ENCODE measurements around the gene DGKB.

Gene DGKB

DNA sequence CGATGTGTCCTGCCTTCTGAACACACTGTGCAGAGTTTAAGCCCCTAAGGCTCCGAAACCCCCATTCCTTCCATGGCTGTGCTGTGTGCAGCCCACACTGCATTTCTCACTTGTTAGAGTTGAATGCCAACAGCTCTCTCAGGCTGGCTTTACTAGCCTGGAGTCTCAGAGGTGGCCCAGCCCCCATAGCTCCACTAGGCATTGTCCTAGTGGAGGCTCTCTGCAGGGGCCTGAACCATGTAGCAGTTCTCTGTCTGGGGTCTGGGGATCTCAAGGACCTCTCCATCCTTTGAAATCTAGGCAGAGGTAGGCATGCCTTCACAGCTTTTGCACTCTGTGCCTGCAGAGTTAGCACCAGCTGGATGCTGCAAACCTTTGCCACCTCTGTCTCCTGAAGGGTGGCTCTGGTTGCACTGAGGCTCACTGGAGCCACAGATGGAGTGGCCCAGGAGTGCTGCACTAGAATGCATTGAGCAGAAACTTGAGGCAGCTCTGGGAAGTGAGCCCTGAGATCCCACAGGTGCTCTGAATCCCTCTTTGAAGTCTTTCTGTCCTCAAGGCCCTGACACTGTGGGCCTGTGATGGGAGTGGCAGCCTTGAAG, 301.7 kb downstream of the DGKB start:
- no peak for DNase-seq (ENCODE audit: extremely low read depth in 1 of 2, low read depth in 1 of 2)

DNA sequence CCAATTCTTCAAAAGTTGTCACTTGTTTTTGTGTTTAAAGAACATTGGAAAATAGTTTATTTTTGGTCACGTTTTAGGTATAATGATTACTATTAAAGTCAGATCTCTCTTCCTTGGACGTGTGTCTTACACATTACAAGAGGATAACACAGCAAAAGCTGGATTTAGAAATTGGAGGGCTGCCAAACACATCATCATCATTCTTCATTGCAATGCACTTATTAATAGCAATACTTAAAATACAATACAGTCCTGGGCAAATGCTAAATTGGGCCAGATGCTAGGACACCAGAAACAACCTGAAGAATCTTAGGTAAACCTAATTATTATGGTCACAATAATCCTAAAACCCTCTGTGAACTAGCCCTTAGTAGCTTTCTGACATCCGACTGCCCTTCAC, 303.6 kb downstream of the DGKB start:
- DNase-seq (ENCODE audit: extremely low read depth in 1 of 2, low read depth in 1 of 2): no peak

DNA sequence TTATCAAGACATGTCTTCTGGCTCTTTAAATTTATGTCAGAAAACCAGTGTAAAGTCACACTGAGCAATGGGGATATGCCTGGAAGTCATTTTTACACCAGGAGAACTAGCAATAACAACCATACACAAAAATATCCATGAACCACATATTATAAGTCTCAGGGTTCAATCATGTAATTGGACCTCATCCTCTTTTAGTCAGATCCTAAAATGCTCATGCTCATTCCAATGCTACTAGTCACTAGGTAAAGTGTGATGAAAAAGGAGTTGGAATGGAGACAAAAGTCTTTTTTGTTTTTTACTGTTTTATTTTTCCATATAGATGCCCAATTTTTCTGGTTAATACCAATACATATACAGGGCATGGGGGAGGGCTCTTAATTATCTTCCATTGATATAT, 306.1 kb downstream of the DGKB start:
- no peak for DNase-seq (ENCODE audit: extremely low read depth in 1 of 2, low read depth in 1 of 2)

- no peak for DNase-seq (ENCODE audit: extremely low read depth in 1 of 2, low read depth in 1 of 2)
Measured at GRCh38 chr7:14590206-14590605, 312.3 kb downstream of the DGKB start.

DNA sequence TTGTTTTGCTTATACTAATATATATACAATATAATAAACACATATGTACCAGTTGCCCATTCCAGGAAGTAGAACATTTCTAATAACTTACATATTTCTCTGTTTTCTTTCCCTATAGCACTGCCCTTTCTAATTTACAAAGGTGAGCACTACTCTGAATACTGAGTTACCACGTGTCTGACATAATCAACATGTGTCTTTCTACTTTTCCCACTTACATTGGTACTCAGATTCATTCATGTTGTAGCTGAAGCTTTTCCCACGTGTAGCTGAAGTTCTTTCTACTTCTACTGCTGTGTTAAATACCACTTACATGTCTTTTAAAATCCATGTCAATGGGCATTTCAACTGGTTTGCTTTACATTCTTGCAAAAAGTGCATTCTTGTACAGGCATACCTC, 317.3 kb downstream of the DGKB start:
- no peak for DNase-seq (ENCODE audit: extremely low read depth in 1 of 2, low read depth in 1 of 2)

- DNase-seq (ENCODE audit: extremely low read depth in 1 of 2, low read depth in 1 of 2): no peak
Measured at GRCh38 chr7:14583518-14583917, 319.0 kb downstream of the DGKB start.

DNA sequence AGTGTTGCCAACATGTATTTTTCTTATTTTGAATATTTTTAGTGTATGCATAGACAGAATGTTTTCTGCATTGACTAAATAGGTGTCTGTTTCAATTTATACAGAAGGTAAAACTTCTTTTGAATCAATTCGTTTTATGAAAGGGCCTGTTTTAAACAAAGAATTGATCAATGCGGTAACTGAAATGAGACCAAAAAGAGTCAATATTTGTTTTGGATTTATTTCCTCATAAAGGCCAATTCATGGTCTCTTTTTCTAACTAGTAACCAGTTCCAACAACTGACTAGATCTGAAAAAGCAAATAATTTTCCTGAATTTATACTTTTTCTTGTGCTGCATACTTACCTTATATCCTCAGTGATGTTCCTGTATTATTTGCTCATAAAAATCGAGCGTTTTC, 320.5 kb downstream of the DGKB start:
- no peak for DNase-seq (ENCODE audit: extremely low read depth in 1 of 2, low read depth in 1 of 2)

DNA sequence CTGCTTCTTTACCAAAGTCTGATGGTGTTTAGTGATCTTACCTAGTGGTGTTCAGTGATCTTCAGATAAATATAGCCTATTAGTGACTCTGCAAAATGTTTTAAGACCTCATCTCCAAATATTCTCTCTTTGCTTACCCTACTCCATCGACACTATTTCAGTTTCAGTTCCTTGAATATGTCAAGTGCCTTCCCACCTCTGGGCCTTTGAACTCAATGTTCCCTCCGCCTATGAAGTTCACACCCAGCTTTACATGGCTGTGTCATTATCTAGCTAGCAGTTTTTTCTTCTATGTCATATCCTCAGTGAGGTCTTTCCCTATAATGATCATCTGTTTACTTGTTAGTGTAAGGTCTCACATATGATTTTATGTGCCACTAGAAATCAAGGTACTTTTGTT, 322.6 kb downstream of the DGKB start:
- DNase-seq (ENCODE audit: extremely low read depth in 1 of 2, low read depth in 1 of 2): no peak

DNA sequence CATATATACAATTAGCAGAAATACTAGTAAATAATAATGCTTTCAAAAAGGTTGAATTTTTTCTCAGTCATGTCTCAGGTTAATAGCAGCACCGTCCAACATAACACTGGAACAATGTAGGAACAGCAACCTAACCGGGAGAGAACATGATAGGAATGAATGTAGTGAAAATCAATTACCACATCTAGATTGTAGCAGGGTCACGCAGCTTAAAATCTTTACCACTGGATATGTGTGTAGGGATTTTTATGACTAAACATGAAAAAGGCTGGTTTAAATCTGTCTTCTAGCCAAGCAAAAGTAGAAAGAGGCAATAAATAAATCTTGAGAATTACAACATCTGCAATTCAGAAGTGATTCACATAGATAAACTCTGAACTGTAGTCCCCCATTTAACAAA, 326.0 kb downstream of the DGKB start:
- DNase-seq (ENCODE audit: extremely low read depth in 1 of 2, low read depth in 1 of 2): no peak

GRCh38 chr7:14570750-14571607, 331.6 kb downstream of the DGKB start:
- no peak for DNase-seq (ENCODE audit: extremely low read depth in 1 of 2, low read depth in 1 of 2)

GRCh38 chr7:14552060-14552459, 350.5 kb downstream of the DGKB start:
- DNase-seq (ENCODE audit: extremely low read depth in 1 of 2, low read depth in 1 of 2): no peak

- no peak for DNase-seq (ENCODE audit: extremely low read depth in 1 of 2, low read depth in 1 of 2)
Measured at GRCh38 chr7:14551310-14551709, 351.2 kb downstream of the DGKB start.

GRCh38 chr7:14542624-14543023, 359.9 kb downstream of the DGKB start:
- DNase-seq (ENCODE audit: extremely low read depth in 1 of 2, low read depth in 1 of 2): no peak

DNA sequence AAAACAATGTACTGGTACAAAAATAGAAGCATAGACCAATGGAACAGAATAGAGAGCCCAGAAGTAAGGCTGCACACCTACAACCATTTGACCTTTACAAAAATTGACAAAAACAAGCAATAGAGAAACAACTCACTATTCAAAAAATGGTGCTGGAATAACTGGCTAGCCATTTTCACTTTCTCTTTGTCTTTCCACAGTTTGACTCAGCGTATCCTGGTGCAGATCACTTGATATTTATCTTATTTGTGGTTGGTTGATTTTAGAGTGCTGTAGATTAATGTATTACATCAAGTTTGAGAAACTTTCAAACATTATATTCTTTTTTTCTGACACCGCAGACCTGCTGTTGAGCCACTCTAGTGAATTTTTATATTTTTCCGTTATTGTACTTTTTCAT, 381.4 kb downstream of the DGKB start:
- no peak for DNase-seq (ENCODE audit: extremely low read depth in 1 of 2, low read depth in 1 of 2)

DNA sequence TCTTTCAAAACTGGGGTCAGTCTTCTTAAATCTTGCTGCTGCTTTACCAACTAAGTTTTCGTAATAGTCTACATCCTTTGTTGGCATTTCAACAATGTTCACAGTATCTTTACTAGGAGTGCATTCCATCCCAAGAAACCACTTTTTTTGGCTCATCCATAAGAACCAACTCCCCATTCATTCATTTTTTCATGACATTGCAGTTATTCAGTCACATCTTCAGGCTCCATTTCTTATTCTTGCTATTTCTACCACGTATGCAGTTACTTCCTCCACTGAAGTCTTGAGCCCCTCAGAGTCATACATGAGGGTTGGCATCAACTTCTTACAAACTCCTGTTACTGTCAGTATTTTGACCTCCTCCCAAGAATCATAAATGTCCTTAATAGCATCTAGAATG, 392.3 kb downstream of the DGKB start:
- no peak for DNase-seq (ENCODE audit: extremely low read depth in 1 of 2, low read depth in 1 of 2)

- DNase-seq (ENCODE audit: extremely low read depth in 1 of 2, low read depth in 1 of 2): no peak
Measured at GRCh38 chr7:14507617-14508016, 394.9 kb downstream of the DGKB start.

GRCh38 chr7:14505906-14506305, 396.6 kb downstream of the DGKB start:
- DNase-seq (ENCODE audit: extremely low read depth in 1 of 2, low read depth in 1 of 2): no peak

DNA sequence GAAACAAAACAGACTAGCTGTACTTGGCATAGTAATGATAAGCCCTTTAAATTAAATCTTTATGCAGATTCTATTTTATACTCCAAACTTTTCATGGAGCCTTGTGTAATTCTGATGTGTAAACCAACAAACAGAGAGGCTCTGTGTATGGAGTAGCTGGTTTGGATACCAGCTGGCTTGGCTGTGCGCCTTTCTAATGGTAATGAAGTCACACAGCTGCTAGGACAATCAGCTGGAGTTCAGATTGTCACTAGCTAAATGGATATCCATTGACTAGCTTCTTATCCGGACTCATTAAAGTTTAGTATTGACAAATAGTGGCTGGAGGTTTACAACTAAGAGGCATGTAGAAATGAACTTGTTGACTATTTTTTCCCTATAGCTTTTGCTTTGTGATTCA, 398.4 kb downstream of the DGKB start:
- DNase-seq (ENCODE audit: extremely low read depth in 1 of 2, low read depth in 1 of 2): no peak

DNA sequence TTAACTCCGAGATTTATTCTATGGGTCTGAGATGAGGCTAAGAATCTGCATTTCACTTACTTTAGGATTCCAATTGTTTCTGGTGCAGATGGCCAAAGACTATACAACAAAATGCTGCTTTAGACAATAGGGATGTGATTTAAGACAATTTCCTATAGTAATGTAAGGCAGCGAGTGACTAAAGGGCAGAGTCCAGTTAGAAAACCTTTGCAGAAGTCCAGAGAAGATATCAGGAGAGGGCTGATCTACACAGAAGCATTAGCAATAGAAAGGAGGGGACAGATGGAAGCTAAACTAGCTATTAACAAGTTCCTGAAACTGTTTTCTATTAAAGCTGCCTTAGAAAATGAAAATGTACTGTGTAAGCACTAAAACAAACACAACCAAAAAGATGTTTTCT, 398.9 kb downstream of the DGKB start:
- DNase-seq (ENCODE audit: extremely low read depth in 1 of 2, low read depth in 1 of 2): no peak

GRCh38 chr7:14501436-14501835, 401.1 kb downstream of the DGKB start:
- no peak for DNase-seq (ENCODE audit: extremely low read depth in 1 of 2, low read depth in 1 of 2)

- DNase-seq (ENCODE audit: extremely low read depth in 1 of 2, low read depth in 1 of 2): no peak
Measured at GRCh38 chr7:14497390-14497789, 405.2 kb downstream of the DGKB start.

- no peak for DNase-seq (ENCODE audit: extremely low read depth in 1 of 2, low read depth in 1 of 2)
Measured at GRCh38 chr7:14495633-14496032, 406.9 kb downstream of the DGKB start.
